Thyroid gland (tissue), 4 donors: Measurements from ENCODE around the gene ALDH3A1.

Experiments used
- POLR2A ChIP-seq, 2 donors: fragments of 450-650 bp; IDR thresholded peaks; one replicate each; pipeline ENCODE4 v1.6.1; 2017; ENCODE audit warnings: antibody characterized with exemption in 2 of 2, mild to moderate bottlenecking in 2 of 2, moderate library complexity in 1 of 2
- TF ChIP-seq, protein P1 (sequence below), 6 experiments: fragments of 200-600 bp in 3 of 6; fragments of 450-650 bp in 3 of 6; sonication (generic) in 3 of 6; IDR thresholded peaks; one replicate each; pipeline ENCODE4 v1.5.1; 2016 to 2019; ENCODE audit warnings: antibody characterized with exemption in 6 of 6, mild to moderate bottlenecking in 2 of 6, inconsistent platforms in 1 of 6, moderate library complexity in 1 of 6

DNA sequence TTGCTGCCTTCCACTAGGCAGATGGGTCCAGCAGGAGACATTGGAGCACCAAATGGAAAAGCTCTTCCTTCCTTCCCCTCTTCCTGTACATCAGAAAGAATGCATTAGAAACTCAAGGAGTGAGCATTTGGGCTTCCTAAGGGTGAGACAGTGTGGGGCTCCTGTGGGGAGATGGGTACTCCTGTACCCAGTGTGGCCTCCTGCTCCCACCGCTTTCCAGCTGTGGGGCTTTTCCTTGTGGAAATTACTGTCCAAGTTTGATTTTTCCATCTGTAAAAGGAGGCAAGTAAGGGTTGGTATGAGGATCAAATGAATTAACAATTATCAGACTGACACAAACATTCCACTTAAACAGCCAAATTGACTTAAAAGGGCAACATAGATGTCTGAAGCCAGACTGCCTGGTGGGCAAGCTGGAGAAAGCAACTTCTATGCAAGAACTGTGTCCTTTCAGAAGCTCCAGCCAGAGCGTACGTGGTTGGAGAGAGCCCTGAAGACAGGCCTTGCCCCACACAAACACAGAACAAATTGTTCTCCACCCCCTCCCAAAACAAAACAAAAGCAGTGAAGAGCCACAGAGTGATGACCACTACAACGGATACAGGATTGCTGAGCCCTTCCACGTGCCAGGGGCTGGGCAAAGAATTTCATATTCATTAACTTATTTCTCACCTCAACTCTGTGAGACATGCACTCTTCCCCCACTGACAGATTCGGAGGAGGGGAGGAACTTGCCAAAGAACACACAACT lies 23.1 kb upstream of the ALDH3A1 start:
- TF ChIP-seq, protein P1, sequence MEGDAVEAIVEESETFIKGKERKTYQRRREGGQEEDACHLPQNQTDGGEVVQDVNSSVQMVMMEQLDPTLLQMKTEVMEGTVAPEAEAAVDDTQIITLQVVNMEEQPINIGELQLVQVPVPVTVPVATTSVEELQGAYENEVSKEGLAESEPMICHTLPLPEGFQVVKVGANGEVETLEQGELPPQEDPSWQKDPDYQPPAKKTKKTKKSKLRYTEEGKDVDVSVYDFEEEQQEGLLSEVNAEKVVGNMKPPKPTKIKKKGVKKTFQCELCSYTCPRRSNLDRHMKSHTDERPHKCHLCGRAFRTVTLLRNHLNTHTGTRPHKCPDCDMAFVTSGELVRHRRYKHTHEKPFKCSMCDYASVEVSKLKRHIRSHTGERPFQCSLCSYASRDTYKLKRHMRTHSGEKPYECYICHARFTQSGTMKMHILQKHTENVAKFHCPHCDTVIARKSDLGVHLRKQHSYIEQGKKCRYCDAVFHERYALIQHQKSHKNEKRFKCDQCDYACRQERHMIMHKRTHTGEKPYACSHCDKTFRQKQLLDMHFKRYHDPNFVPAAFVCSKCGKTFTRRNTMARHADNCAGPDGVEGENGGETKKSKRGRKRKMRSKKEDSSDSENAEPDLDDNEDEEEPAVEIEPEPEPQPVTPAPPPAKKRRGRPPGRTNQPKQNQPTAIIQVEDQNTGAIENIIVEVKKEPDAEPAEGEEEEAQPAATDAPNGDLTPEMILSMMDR (IDR thresholded peaks at IDR 0.05), result no peak
- no peak for TF ChIP-seq POLR2A (IDR thresholded peaks at IDR 0.05)
